HEK293 (cell line): ENCODE measurements around the gene MRPL43.

Experiments
- TSHZ1 ChIP-seq: fragments of 450-650 bp; formaldehyde crosslinking; IDR thresholded peaks from 2 replicates; pipeline ENCODE4 v1.5.1; 2016; ENCODE audit warnings: missing biosample characterization, missing genetic modification characterization, borderline replicate concordance
- ZNF513 ChIP-seq: fragments of 450-650 bp; IDR thresholded peaks from 2 replicates; pipeline ENCODE4 v1.5.1; 2018; ENCODE audit warnings: missing biosample characterization, missing genetic modification characterization

- TF ChIP-seq TSHZ1 (no peak), ZNF513 (tag by site-specific recombination) (no peak)
These were observed 19.3 kb upstream of the MRPL43 start for GRCh38 chr10:101006593-101007098.
